Breast epithelium (tissue), 3 donors: ENCODE data around the gene OR7G2.

Source experiments
- POLR2A ChIP-seq: fragments of 450-650 bp; IDR thresholded peaks from one replicate; pipeline ENCODE4 v1.6.1; 2016; ENCODE audit warnings: antibody characterized with exemption, mild to moderate bottlenecking, moderate library complexity
- POLR2AphosphoS5 ChIP-seq, 3 donors: sonication (generic); formaldehyde crosslinking; IDR thresholded peaks; one replicate each; pipeline ENCODE4 v1.6.1; 2017; ENCODE audit warnings: antibody characterized with exemption in 3 of 3
- TF ChIP-seq, protein P1 (sequence below), 3 donors: fragments of 450-650 bp; IDR thresholded peaks; one replicate each; pipeline ENCODE4 v1.5.1; 2016 to 2017; ENCODE audit warnings: antibody characterized with exemption in 3 of 3, mild to moderate bottlenecking in 3 of 3, moderate library complexity in 3 of 3

DNA sequence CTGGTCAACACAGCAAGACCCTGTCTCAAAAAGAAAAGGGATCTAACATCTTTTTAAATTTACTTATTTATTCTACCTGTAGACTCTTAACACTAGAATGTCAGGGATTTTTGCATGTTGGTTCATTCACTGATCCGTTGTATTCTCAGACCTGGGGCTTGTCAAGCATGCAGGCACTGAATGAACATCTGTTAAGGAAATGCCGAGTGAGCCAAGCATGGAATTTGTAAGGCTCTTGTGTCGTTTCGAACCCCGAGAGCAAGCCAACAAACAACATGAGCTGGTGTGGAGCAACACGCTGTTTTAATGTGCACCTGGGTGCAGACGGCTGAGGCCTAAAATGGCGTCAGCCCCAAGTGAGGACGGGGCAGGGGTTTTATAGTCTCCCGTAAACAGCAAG is 30.4 kb downstream of the OR7G2 start:
- TF ChIP-seq, protein P1, sequence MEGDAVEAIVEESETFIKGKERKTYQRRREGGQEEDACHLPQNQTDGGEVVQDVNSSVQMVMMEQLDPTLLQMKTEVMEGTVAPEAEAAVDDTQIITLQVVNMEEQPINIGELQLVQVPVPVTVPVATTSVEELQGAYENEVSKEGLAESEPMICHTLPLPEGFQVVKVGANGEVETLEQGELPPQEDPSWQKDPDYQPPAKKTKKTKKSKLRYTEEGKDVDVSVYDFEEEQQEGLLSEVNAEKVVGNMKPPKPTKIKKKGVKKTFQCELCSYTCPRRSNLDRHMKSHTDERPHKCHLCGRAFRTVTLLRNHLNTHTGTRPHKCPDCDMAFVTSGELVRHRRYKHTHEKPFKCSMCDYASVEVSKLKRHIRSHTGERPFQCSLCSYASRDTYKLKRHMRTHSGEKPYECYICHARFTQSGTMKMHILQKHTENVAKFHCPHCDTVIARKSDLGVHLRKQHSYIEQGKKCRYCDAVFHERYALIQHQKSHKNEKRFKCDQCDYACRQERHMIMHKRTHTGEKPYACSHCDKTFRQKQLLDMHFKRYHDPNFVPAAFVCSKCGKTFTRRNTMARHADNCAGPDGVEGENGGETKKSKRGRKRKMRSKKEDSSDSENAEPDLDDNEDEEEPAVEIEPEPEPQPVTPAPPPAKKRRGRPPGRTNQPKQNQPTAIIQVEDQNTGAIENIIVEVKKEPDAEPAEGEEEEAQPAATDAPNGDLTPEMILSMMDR (IDR thresholded peaks at IDR 0.05): no peak
- TF ChIP-seq POLR2A (no peak), POLR2AphosphoS5 (IDR thresholded peaks at IDR 0.05) (no peak)
